Measurements from ENCODE around the gene TFRC.
A peak's percentile ranks its signal among the peaks of the same experiment; 100 is the strongest.
"Not testable (repeated sequence)": the region's sequence is repeated elsewhere in the genome, so short reads cannot be mapped to it uniquely, and the experiment has no call there.

Gene TFRC

GRCh38 chr3:196081002-196081833, 672 bp downstream of the TFRC start:
- DNase-seq, result peak; percentile 52

GRCh38 chr3:196080101-196080846, 1.6 kb downstream of the TFRC start:
- DNase-seq, result not testable (repeated sequence)

- no peak for DNase-seq
These were observed 2.2 kb downstream of the TFRC start for GRCh38 chr3:196079682-196080081.

- no peak for DNase-seq
These were observed 6.9 kb downstream of the TFRC start for GRCh38 chr3:196075013-196075412.

- peak; percentile 84 for DNase-seq
These were observed 8.6 kb downstream of the TFRC start for GRCh38 chr3:196073255-196073753.

GRCh38 chr3:196072313-196072712, 9.6 kb downstream of the TFRC start:
- DNase-seq, result no peak

GRCh38 chr3:196068812-196069211, 13.1 kb downstream of the TFRC start:
- not testable (repeated sequence) for DNase-seq

GRCh38 chr3:196067439-196067838, 14.5 kb downstream of the TFRC start:
- DNase-seq, result no peak

GRCh38 chr3:196063971-196064370, 17.9 kb downstream of the TFRC start:
- DNase-seq, result no peak

- DNase-seq, result no peak
These were observed 18.4 kb downstream of the TFRC start for GRCh38 chr3:196063456-196063855.

GRCh38 chr3:196063049-196063448, 18.8 kb downstream of the TFRC start:
- DNase-seq, result no peak

- DNase-seq, result no peak
These were observed 21.1 kb downstream of the TFRC start for GRCh38 chr3:196060834-196061233.

- no peak for DNase-seq
These were observed 24.0 kb downstream of the TFRC start for GRCh38 chr3:196057760-196058331.

- DNase-seq, result not testable (repeated sequence)
These were observed 25.5 kb downstream of the TFRC start for GRCh38 chr3:196056371-196056770.

- no peak for DNase-seq
These were observed 26.1 kb downstream of the TFRC start for GRCh38 chr3:196055683-196056270.

GRCh38 chr3:196055240-196055639, 26.6 kb downstream of the TFRC start:
- no peak for DNase-seq

GRCh38 chr3:196054661-196055060, 27.2 kb downstream of the TFRC start:
- no peak for DNase-seq

- DNase-seq, result no peak
These were observed 28.4 kb downstream of the TFRC start for GRCh38 chr3:196053487-196053886.

- DNase-seq, result no peak
These were observed 30.4 kb downstream of the TFRC start for GRCh38 chr3:196051282-196052076.

- DNase-seq, result no peak
These were observed 31.3 kb downstream of the TFRC start for GRCh38 chr3:196050597-196050996.

GRCh38 chr3:196049653-196050052, 32.2 kb downstream of the TFRC start:
- no peak for DNase-seq

GRCh38 chr3:196048922-196049598, 32.8 kb downstream of the TFRC start:
- no peak for DNase-seq

Measured in CD4-positive, alpha-beta T cell treated with Interleukin-12 subunit alpha and Interleukin-12 subunit beta, for 1 hour (primary cell).